Panc1 (cell line): ENCODE measurements around the gene SLC38A5. TPM values are rescaled to one million over a fixed set of nuclear protein-coding genes. Genes with fewer than 3 reads are reported as not detected.
A peak's percentile ranks its signal among the peaks of the same experiment; 100 is the strongest.

ENCODE experiments used
- ATAC-seq: fragments of 200-7000 bp; cut with Tn5 transposase; 2 replicates; pipeline ENCODE4 v1.9.1; 2020; ENCODE audit warnings: mild to moderate bottlenecking, moderate library complexity
- BruUV-seq: library from RNA; stranded (reverse); fragments of 400-500 nt; replicated peaks from 2 replicates; lab custom pipeline; 2021; lab: Mats Ljungman, UMichigan
- CTCF ChIA-PET: fragments of 300-600 bp; sonication (Branson Sonifier 250); formaldehyde crosslinking; loops from one replicate; lab custom pipeline; 2022; ENCODE audit warnings: antibody characterized with exemption; lab: Charles Lee
- POLR2A ChIA-PET: fragments of 300-600 bp; sonication (Branson Sonifier 250); formaldehyde crosslinking; loops from one replicate; lab custom pipeline; 2022; ENCODE audit warnings: antibody characterized with exemption; lab: Charles Lee
- DNase-seq: peaks from one replicate; pipeline ENCODE4 v3.0.0-alpha.2; 2010; ENCODE audit warnings: low read depth, low spot score
- H3K27ac ChIP-seq: 2 replicates; pipeline ENCODE4 v1.5.1; 2011; ENCODE audit warnings: mild to moderate bottlenecking, low read length, inconsistent platforms
- H3K27me3 ChIP-seq: fragments of 200-500 bp; sonication (Bioruptor generic); 2 replicates; pipeline ENCODE4 v1.6.0; 2014; ENCODE audit warnings: low read length, inconsistent platforms; ENCODE audit not compliant: control insufficient read depth, insufficient read depth
- H3K36me3 ChIP-seq: fragments of 200-500 bp; sonication (Bioruptor generic); 2 replicates; pipeline ENCODE4 v1.5.1; 2014; ENCODE audit warnings: inconsistent platforms, mild to moderate bottlenecking, low read length, moderate library complexity; ENCODE audit not compliant: control insufficient read depth, insufficient read depth
- H3K4me1 ChIP-seq: 2 replicates; pipeline ENCODE4 v1.5.1; 2011; ENCODE audit warnings: inconsistent platforms, mild to moderate bottlenecking, low read length, moderate library complexity; ENCODE audit not compliant: control insufficient read depth, insufficient read depth
- H3K4me3 ChIP-seq, 2 experiments: 2 replicates each; pipeline ENCODE4 v1.5.1; 2011 to 2012; ENCODE audit warnings: low read depth in 2 of 2, low read length in 2 of 2, mild to moderate bottlenecking in 2 of 2, inconsistent platforms in 1 of 2, moderate library complexity in 1 of 2
- H3K9me3 ChIP-seq: fragments of 200-500 bp; sonication (Bioruptor generic); 2 replicates; pipeline ENCODE4 v1.5.1; 2014; ENCODE audit warnings: low read depth, mild to moderate bottlenecking, inconsistent platforms, low read length, moderate library complexity; ENCODE audit not compliant: control insufficient read depth, insufficient read depth
- CTCF ChIP-seq: fragments of 450-650 bp; IDR thresholded peaks from 2 replicates; pipeline ENCODE4 v1.5.1; 2017; ENCODE audit warnings: mild to moderate bottlenecking
- POLR2AphosphoS5 ChIP-seq: IDR thresholded peaks from 2 replicates; pipeline ENCODE4 v1.6.1; 2012; ENCODE audit warnings: mild to moderate bottlenecking, low read depth, low read length, moderate library complexity
- REST ChIP-seq, 2 experiments: IDR thresholded peaks; 2 replicates each; pipeline ENCODE4 v1.6.1; 2011 to 2012; ENCODE audit warnings: low read depth in 2 of 2, control low read depth in 1 of 2, low read length in 1 of 2, mild to moderate bottlenecking in 1 of 2, moderate library complexity in 1 of 2; ENCODE audit not compliant: insufficient read depth in 1 of 2
- SIN3A ChIP-seq: IDR thresholded peaks from 2 replicates; pipeline ENCODE4 v1.6.1; 2012; ENCODE audit warnings: low read depth, mild to moderate bottlenecking, low read length, moderate library complexity, borderline replicate concordance; ENCODE audit not compliant: insufficient read depth
- TCF7L2 ChIP-seq: IDR thresholded peaks from 2 replicates; pipeline ENCODE4 v1.6.1; 2011; ENCODE audit warnings: mild to moderate bottlenecking, low read depth, low read length, inconsistent platforms
- in situ Hi-C: cut with HindIII; loops from 2 replicates; pipeline ENCODE4 v1.10.0; 2016; ENCODE audit warnings: low sequenced_read_pairs, low pct_unique_long_range_greater_than_20kb
- intact Hi-C: fragments of 100-400 bp; cut with micrococcal nuclease; formaldehyde crosslinking; loops from one replicate; pipeline ENCODE4 v1.10.0; 2022; ENCODE audit not compliant: unreplicated experiment
- total RNA-seq: library from RNA; stranded (reverse); gene quantifications from one replicate; pipeline ENCODE4 v1.2.1, GENCODE V29; 2021; ENCODE audit not compliant: unreplicated experiment

The SLC38A5 gene
- total RNA-seq, 1 experiment from 2014 or later = 1.1 TPM

- no TSS peak for BruUV-seq
- no peaks in the 10 kb centered on the region for H3K9me3 ChIP-seq
- ChIA-PET POLR2A (no interaction called here), CTCF (no interaction called here)
- in situ Hi-C loops = no loop called here
- TF ChIP-seq CTCF (no peak), SIN3A (no peak), REST (IDR thresholded peaks at IDR 0.05; ENCODE audit: insufficient read depth in 1 of 2, low read depth in 2 of 2, low read length in 1 of 2) (no peak), TCF7L2 (no peak), POLR2AphosphoS5 (no peak)
- DNase-seq (no peak), ATAC-seq (no peak)
- intact Hi-C loops = loop anchor here (10.0 kb wide), 1 partner anchor 425 kb away; no protein-coding TSS in a partner anchor
- H3K4me1 ChIP-seq = no peaks in the 10 kb centered on the region
- H3K27me3 ChIP-seq = no peaks in the 10 kb centered on the region
- H3K4me3 ChIP-seq = peak overlapping the region; percentile 73 to 84
- H3K27ac ChIP-seq = peak overlapping the region; percentile 57; the same call in 1 of the 2 replicates
- H3K36me3 ChIP-seq = no peaks in the 10 kb centered on the region
Observed at GRCh38 chrX:48509619-48510018, 39.6 kb upstream of the SLC38A5 start.

- Histone ChIP-seq H3K27ac (peak overlapping the region; percentile 57), H3K27me3 (no peaks in the 10 kb centered on the region), H3K4me3 (peak overlapping the region; percentile 73 to 84), H3K4me1 (no peaks in the 10 kb centered on the region), H3K36me3 (no peaks in the 10 kb centered on the region), H3K9me3 (no peaks in the 10 kb centered on the region)
- ChIA-PET CTCF (no interaction called here), POLR2A (no interaction called here)
- BruUV-seq = no TSS peak
- no peak for DNase-seq
- ATAC-seq = peak; percentile 35; the same call in 1 of the 2 replicates
- in situ Hi-C loops = no loop called here
- TF ChIP-seq REST (IDR thresholded peaks at IDR 0.05; ENCODE audit: insufficient read depth in 1 of 2, low read depth in 2 of 2, low read length in 1 of 2) (no peak), TCF7L2 (no peak), CTCF (no peak), POLR2AphosphoS5 (no peak), SIN3A (no peak)
- intact Hi-C loops = loop anchor here (10.0 kb wide), 1 partner anchor 424 kb away; no protein-coding TSS in a partner anchor
Observed at GRCh38 chrX:48509245-48509590, 39.2 kb upstream of the SLC38A5 start.
